Fibroblast of the aortic adventitia (primary cell): ENCODE measurements around the gene ZNF597. TPM values are rescaled to one million over a fixed set of nuclear protein-coding genes. Genes with fewer than 3 reads are reported as not detected.

Experiments used
- DNase-seq: peaks from one replicate; pipeline ENCODE4 v3.0.0-alpha.2; 2010; ENCODE audit warnings: low read depth
- H3K4me3 ChIP-seq: 2 replicates; pipeline ENCODE4 v1.5.1; 2011; ENCODE audit warnings: low read depth, mild to moderate bottlenecking, control low read depth, low read length, moderate library complexity
- total RNA-seq: library from RNA; depleted of rRNA; stranded (reverse); fragments of >200 nt; gene quantifications from 2 replicates; pipeline ENCODE4 v1.2.3, GENCODE V29; 2012; ENCODE audit warnings: low replicate concordance
- TF ChIP-seq, protein P1 (sequence below): IDR thresholded peaks from 2 replicates; pipeline ENCODE4 v1.5.1; 2011; ENCODE audit warnings: mild to moderate bottlenecking, low read length, control low read depth, inconsistent platforms; ENCODE audit not compliant: insufficient read depth

Gene ZNF597
- total RNA-seq, 1 donor: 2.8 TPM

DNA sequence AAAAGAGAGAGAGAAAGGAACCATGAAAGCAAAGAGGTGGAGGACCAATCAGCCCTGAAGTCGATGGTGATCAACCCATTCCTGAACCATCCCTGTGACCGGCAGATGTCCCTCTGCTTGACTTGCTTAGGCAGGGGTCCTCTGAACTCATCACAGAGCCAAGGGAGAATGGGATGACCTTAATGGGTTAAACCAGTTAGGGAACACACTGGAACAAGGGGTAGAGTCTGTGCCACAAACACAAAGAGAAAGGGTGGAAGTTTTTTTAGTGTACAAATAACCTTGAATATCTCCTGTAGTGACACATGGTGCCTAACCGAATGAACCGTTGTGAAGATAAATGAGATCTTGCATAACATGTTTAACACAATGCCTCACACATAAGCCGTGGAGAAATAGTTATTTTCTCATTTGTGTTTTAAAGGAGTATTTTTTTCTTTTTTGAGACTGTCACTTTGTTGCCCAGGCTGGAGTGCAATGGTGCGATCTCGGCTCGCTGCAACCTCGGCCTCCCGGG lies 11.4 kb upstream of the ZNF597 start:
- TF ChIP-seq, protein P1, sequence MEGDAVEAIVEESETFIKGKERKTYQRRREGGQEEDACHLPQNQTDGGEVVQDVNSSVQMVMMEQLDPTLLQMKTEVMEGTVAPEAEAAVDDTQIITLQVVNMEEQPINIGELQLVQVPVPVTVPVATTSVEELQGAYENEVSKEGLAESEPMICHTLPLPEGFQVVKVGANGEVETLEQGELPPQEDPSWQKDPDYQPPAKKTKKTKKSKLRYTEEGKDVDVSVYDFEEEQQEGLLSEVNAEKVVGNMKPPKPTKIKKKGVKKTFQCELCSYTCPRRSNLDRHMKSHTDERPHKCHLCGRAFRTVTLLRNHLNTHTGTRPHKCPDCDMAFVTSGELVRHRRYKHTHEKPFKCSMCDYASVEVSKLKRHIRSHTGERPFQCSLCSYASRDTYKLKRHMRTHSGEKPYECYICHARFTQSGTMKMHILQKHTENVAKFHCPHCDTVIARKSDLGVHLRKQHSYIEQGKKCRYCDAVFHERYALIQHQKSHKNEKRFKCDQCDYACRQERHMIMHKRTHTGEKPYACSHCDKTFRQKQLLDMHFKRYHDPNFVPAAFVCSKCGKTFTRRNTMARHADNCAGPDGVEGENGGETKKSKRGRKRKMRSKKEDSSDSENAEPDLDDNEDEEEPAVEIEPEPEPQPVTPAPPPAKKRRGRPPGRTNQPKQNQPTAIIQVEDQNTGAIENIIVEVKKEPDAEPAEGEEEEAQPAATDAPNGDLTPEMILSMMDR: no peak
- DNase-seq: no peak
- no peak overlapping the region for H3K4me3 ChIP-seq

DNA sequence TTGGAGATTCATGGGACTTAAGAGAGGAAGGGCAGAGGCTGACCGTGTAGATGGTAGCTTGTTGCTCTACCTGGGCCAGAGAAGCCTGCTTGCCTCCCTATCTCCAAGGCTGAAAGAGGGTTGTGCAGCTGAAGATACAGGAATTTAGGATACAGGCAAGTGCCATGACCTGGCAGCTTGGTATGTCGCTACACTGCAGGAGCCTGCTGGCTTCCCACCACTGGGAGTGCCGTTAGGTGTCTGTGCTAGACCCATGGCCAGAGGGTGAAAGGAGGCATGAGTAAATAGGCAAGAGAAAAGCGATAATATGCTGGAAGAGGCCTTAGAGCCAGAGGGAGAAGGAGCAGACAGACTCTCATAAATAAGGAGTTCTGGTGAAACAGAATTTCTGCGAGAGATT lies 10.8 kb upstream of the ZNF597 start:
- DNase-seq: no peak
- TF ChIP-seq, protein P1: no peak
- H3K4me3 ChIP-seq: no peak overlapping the region

GRCh38 chr16:3444032-3444388 lies 706 bp upstream of the ZNF597 start:
- TF ChIP-seq, protein P1: no peak
- peak; percentile 78 for DNase-seq
- peak overlapping the region; percentile 80 for H3K4me3 ChIP-seq

GRCh38 chr16:3439637-3440036 lies 3.7 kb downstream of the ZNF597 start:
- DNase-seq: no peak
- TF ChIP-seq, protein P1: no peak
- no peak overlapping the region for H3K4me3 ChIP-seq

GRCh38 chr16:3434373-3434772 lies 8.9 kb downstream of the ZNF597 start:
- DNase-seq: no peak
- no peak overlapping the region for H3K4me3 ChIP-seq
- TF ChIP-seq, protein P1: no peak

DNA sequence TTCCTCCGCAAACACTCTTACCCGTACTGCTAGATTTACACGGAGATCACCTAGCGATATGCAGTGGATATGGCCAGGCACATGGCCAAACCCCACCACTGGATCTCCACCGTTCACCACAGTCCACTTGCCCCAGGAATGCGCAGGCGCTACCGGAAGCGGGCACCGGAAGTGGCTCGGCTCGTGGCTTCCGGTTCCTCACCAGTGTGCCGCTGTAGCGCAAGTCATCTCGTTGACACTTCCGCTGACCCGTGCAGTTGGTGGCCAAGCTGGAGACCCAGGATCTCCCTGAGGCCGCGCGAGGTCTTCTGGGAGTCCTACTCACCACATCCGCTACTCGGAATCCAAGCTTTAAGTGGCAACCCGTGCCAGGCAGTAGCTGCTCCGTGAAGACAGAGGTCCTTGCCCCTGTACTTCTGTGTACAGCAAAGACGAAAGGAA lies 11.5 kb downstream of the ZNF597 start:
- peak overlapping the region; percentile 38 for H3K4me3 ChIP-seq
- DNase-seq: peak; percentile 36
- TF ChIP-seq, protein P1: no peak

DNA sequence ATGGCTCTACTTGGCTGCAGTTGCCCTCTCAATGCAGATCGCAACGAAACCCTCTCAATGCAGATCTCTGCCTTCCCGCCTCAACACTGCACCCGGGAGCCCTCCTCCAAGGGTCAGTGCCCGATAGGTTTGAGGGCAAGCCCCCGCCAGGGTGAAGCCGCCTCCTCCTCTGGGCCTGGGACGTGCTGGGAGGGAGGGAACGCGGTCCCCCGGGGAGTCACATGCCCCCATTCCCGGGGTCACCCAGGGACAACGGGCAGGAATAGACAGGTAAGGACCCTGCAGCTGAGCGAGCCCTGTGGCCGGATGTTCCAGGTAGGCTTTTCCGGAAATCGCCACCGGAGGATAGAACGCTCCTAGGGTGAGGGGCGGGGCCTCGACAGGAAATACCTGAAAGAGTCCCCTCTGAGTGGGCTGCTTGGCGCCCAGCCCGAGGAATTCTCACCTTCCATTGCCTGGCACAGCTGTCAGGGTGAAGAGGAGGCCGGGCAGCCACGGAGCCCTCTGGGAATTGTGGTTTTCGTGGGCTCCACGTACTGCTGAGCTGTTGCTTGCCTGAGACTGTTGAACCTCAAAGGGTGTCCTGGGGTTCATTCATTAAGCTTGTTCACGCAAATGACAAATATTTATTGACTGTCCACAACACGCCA lies 29.4 kb downstream of the ZNF597 start:
- no peak for DNase-seq
- H3K4me3 ChIP-seq: no peak overlapping the region
- TF ChIP-seq, protein P1: no peak
